Chondrocyte (in vitro differentiated cells): ENCODE data around the gene NAA11. TPM values are rescaled to one million over a fixed set of nuclear protein-coding genes. Genes with fewer than 3 reads are reported as not detected.

Source experiments
- DNase-seq: peaks from one replicate; pipeline ENCODE4 v3.0.0; 2021; ENCODE audit warnings: mixed read lengths, low spot score
- H3K27ac Mint-ChIP-seq: one replicate; pipeline ENCODE4 v1.8.0; 2021; ENCODE audit warnings: mild to moderate bottlenecking, moderate library complexity, mixed read lengths; ENCODE audit not compliant: unreplicated experiment
- H3K27me3 Mint-ChIP-seq: 2 replicates; pipeline ENCODE4 v1.8.0; 2021; ENCODE audit warnings: low read depth, mixed read lengths
- H3K36me3 Mint-ChIP-seq: 2 replicates; pipeline ENCODE4 v1.8.0; 2021; ENCODE audit warnings: low read depth, mixed read lengths
- H3K4me1 Mint-ChIP-seq: 2 replicates; pipeline ENCODE4 v1.8.0; 2021; ENCODE audit warnings: low read depth, mild to moderate bottlenecking, mixed read lengths
- H3K4me3 Mint-ChIP-seq: one replicate; pipeline ENCODE4 v1.8.0; 2021; ENCODE audit warnings: mild to moderate bottlenecking, moderate library complexity, mixed read lengths; ENCODE audit not compliant: unreplicated experiment
- H3K9me3 Mint-ChIP-seq: 2 replicates; pipeline ENCODE4 v1.8.0; 2021; ENCODE audit warnings: low read depth, mixed read lengths
- CTCF ChIP-seq: fragments of 200-600 bp; sonication (generic); IDR thresholded peaks from 2 replicates; pipeline ENCODE4 v1.5.0; 2021; ENCODE audit warnings: antibody characterized with exemption, mild to moderate bottlenecking, moderate library complexity
- total RNA-seq: library from RNA; stranded (reverse); gene quantifications from 3 replicates; pipeline ENCODE4 v1.2.1, GENCODE V29; 2021

The NAA11 gene
- total RNA-seq, 1 donor from 2014 or later = not detected

GRCh38 chr4:79296768-79297428, 29.0 kb downstream of the NAA11 start:
- Mint-ChIP-seq H3K36me3 (no peaks in the 10 kb centered on the region), H3K4me3 (no peak overlapping the region), H3K27me3 (peaks cover 18% of the 10 kb centered on the region), H3K27ac (no peak overlapping the region), H3K9me3 (no peaks in the 10 kb centered on the region), H3K4me1 (no peaks in the 10 kb centered on the region)
- DNase-seq = peak; percentile 84
- TF ChIP-seq CTCF = no peak

- no peaks in the 10 kb centered on the region for H3K4me1 Mint-ChIP-seq
- H3K27me3 Mint-ChIP-seq = peaks cover 22% of the 10 kb centered on the region
- no peak for TF ChIP-seq CTCF
- H3K9me3 Mint-ChIP-seq = no peaks in the 10 kb centered on the region
- no peaks in the 10 kb centered on the region for H3K36me3 Mint-ChIP-seq
- no peak overlapping the region for H3K27ac Mint-ChIP-seq
- H3K4me3 Mint-ChIP-seq = no peak overlapping the region
- no peak for DNase-seq
Measured at GRCh38 chr4:79295086-79295485, 30.8 kb downstream of the NAA11 start.

GRCh38 chr4:79294064-79294463, 31.8 kb downstream of the NAA11 start:
- no peaks in the 10 kb centered on the region for H3K36me3 Mint-ChIP-seq
- H3K4me1 Mint-ChIP-seq = no peaks in the 10 kb centered on the region
- no peak for TF ChIP-seq CTCF
- no peak overlapping the region for H3K4me3 Mint-ChIP-seq
- peaks cover 26% of the 10 kb centered on the region for H3K27me3 Mint-ChIP-seq
- DNase-seq = no peak
- H3K27ac Mint-ChIP-seq = no peak overlapping the region
- H3K9me3 Mint-ChIP-seq = no peaks in the 10 kb centered on the region

GRCh38 chr4:79292008-79292407, 33.9 kb downstream of the NAA11 start:
- Mint-ChIP-seq H3K4me1 (no peaks in the 10 kb centered on the region), H3K27ac (no peak overlapping the region), H3K4me3 (no peak overlapping the region), H3K9me3 (no peaks in the 10 kb centered on the region), H3K36me3 (no peaks in the 10 kb centered on the region), H3K27me3 (peaks cover 28% of the 10 kb centered on the region)
- DNase-seq = no peak
- no peak for TF ChIP-seq CTCF

GRCh38 chr4:79290376-79290775, 35.5 kb downstream of the NAA11 start:
- Mint-ChIP-seq H3K36me3 (no peaks in the 10 kb centered on the region), H3K4me3 (no peak overlapping the region), H3K27me3 (peaks cover 25% of the 10 kb centered on the region), H3K27ac (no peak overlapping the region), H3K4me1 (no peaks in the 10 kb centered on the region), H3K9me3 (no peaks in the 10 kb centered on the region)
- no peak for TF ChIP-seq CTCF
- DNase-seq = no peak
